K562 (cell line): Measurements from ENCODE around the gene CKAP5. TPM values are rescaled to one million over a fixed set of nuclear protein-coding genes. Genes with fewer than 3 reads are reported as not detected.

ENCODE experiments used
- BHLHE40 ChIP-seq: IDR thresholded peaks from 2 replicates; pipeline ENCODE4 v1.6.1; 2011; ENCODE audit warnings: low read length, improper control_type of control experiment
- CCNT2 ChIP-seq: IDR thresholded peaks from 2 replicates; pipeline ENCODE4 v1.6.1; 2011; ENCODE audit warnings: borderline replicate concordance, low read depth, mild to moderate bottlenecking, moderate library complexity, mixed read lengths, low read length; ENCODE audit not compliant: insufficient read length; ENCODE audit errors: extremely low read depth
- CHAMP1 ChIP-seq: fragments of 450-650 bp; IDR thresholded peaks from 2 replicates; pipeline ENCODE4 v1.6.1; 2016; ENCODE audit warnings: mild to moderate bottlenecking
- CTBP1 ChIP-seq: fragments of 450-650 bp; IDR thresholded peaks from 2 replicates; pipeline ENCODE4 v1.6.1; 2016; ENCODE audit warnings: borderline replicate concordance
- EHMT2 ChIP-seq: fragments of 450-650 bp; IDR thresholded peaks from 2 replicates; pipeline ENCODE4 v1.6.1; 2018; ENCODE audit warnings: antibody characterized with exemption
- IRF1 ChIP-seq: sonication (generic); formaldehyde crosslinking; IDR thresholded peaks from 2 replicates; pipeline ENCODE4 v1.8.0; 2022; ENCODE audit warnings: missing genetic modification reagents, mild to moderate bottlenecking, borderline replicate concordance
- POLR2A ChIP-seq: fragments of 450-650 bp; conservative IDR thresholded peaks from 2 replicates; pipeline ENCODE4 v1.6.1; 2016
- SFPQ ChIP-seq: fragments of 200-400 bp; formaldehyde crosslinking; IDR thresholded peaks from 2 replicates; pipeline ENCODE4 v1.6.1; 2017; ENCODE audit warnings: mild to moderate bottlenecking, low read depth, low read length, moderate library complexity
- SREBF2 ChIP-seq: sonication (generic); formaldehyde crosslinking; IDR thresholded peaks from 2 replicates; pipeline ENCODE4 v1.4.0; 2020; ENCODE audit warnings: mild to moderate bottlenecking, missing genetic modification reagents
- USF1 ChIP-seq: sonication (generic); formaldehyde crosslinking; IDR thresholded peaks from 2 replicates; pipeline ENCODE4 v1.9.0; 2022; ENCODE audit warnings: mild to moderate bottlenecking, missing genetic modification reagents
- USF2 ChIP-seq: sonication (generic); formaldehyde crosslinking; IDR thresholded peaks from 2 replicates; pipeline ENCODE4 v1.5.0; 2020; ENCODE audit warnings: missing genetic modification reagents
- XRCC5 ChIP-seq: fragments of 200-400 bp; formaldehyde crosslinking; IDR thresholded peaks from 2 replicates; pipeline ENCODE4 v1.6.1; 2017; ENCODE audit warnings: low read depth, mild to moderate bottlenecking, low read length
- ZBED1 ChIP-seq: IDR thresholded peaks from 2 replicates; pipeline ENCODE4 v1.6.1; 2014
- ZNF184 ChIP-seq: sonication (generic); formaldehyde crosslinking; IDR thresholded peaks from 2 replicates; pipeline ENCODE4 v1.5.0; 2020; ENCODE audit warnings: missing genetic modification reagents
- ZNF609 ChIP-seq: sonication (generic); formaldehyde crosslinking; IDR thresholded peaks from 2 replicates; pipeline ENCODE4 v1.8.1; 2023; ENCODE audit warnings: missing genetic modification reagents, mild to moderate bottlenecking, borderline replicate concordance
- polyA plus RNA-seq, 8 experiments: library from polyadenylated mRNA; depleted of rRNA in 4 of 8; stranded (reverse) in 5 of 8; unstranded in 3 of 8; fragments of >200 nt; fragmentation: Nextera tagmentation in 2 of 8; fragmentation: Illumina TruSeq in 1 of 8; extraction: Ambion mirVana in 2 of 8; extraction: Trizol in 1 of 8; gene quantifications; 2 replicates each; pipeline versions ENCODE4 v1.2.1 to v1.2.3, GENCODE V29; 2011 to 2014; ENCODE audit warnings: inconsistent platforms in 1 of 8, missing spikeins in 1 of 8
- total RNA-seq, 7 experiments: library from RNA; depleted of rRNA in 6 of 7; stranded (reverse); fragments of >200 nt in 6 of 7; fragmentation: Illumina TruSeq in 2 of 7; extraction: Trizol in 2 of 7; gene quantifications; 2 replicates each; pipeline versions ENCODE4 v1.2.1 to v1.2.3, GENCODE V29; 2011 to 2021; ENCODE audit warnings: low replicate concordance in 1 of 7

CKAP5 gene
- total and polyA plus RNA-seq, 9 of the 15 experiments (the other 6 are each of a cell fraction or from before 2014, with no cell fraction given) = 60.1 to 239 (median 139) TPM

- TF ChIP-seq ZNF609 (no peak), XRCC5 (peak; percentile 98), USF1 (CRISPR knock-in tag) (peak; percentile 69; the same call in 1 of the 2 replicates), USF2 (CRISPR knock-in tag) (no peak), POLR2A (peak; percentile 91), SREBF2 (CRISPR knock-in tag) (no peak), CHAMP1 (no peak; the same call in 1 of the 2 replicates), BHLHE40 (peak; percentile 79), SFPQ (no peak), ZNF184 (CRISPR knock-in tag) (no peak), CCNT2 (peak; percentile 51), CTBP1 (peak; percentile 69), EHMT2 (no peak), ZBED1 (no peak), IRF1 (CRISPR knock-in tag) (no peak)
Observed at GRCh38 chr11:46700241-46701077, 145.6 kb downstream of the CKAP5 start, which contains the start of the genes ARHGAP1 and ZNF408 (continued).
